ENCODE data around the gene ATP8B4.

Gene ATP8B4

GRCh38 chr15:49888323-49888693 lies 230.7 kb downstream of the ATP8B4 start:
- DNase-seq, result no peak

- DNase-seq, result no peak
Measured at GRCh38 chr15:49887659-49888322, 231.2 kb downstream of the ATP8B4 start.

- no peak for DNase-seq
Measured at GRCh38 chr15:49883121-49883520, 235.9 kb downstream of the ATP8B4 start.

GRCh38 chr15:49881866-49882265 lies 237.2 kb downstream of the ATP8B4 start:
- DNase-seq, result no peak

GRCh38 chr15:49881433-49881832 lies 237.6 kb downstream of the ATP8B4 start:
- DNase-seq, result no peak

GRCh38 chr15:49877873-49878521 lies 241.0 kb downstream of the ATP8B4 start:
- DNase-seq, result no peak

- no peak for DNase-seq
Measured at GRCh38 chr15:49877117-49877872, 241.7 kb downstream of the ATP8B4 start.

GRCh38 chr15:49876401-49877038 lies 242.5 kb downstream of the ATP8B4 start:
- DNase-seq, result no peak

GRCh38 chr15:49875392-49875791 lies 243.6 kb downstream of the ATP8B4 start:
- DNase-seq, result no peak

GRCh38 chr15:49870472-49870871 lies 248.6 kb downstream of the ATP8B4 start:
- no peak for DNase-seq

- no peak for DNase-seq
Measured at GRCh38 chr15:49868348-49868747, 250.7 kb downstream of the ATP8B4 start.

- DNase-seq, result no peak
Measured at GRCh38 chr15:49865925-49866757, 252.9 kb downstream of the ATP8B4 start.

- no peak for DNase-seq
Measured at GRCh38 chr15:49864251-49864650, 254.8 kb downstream of the ATP8B4 start.

- DNase-seq, result no peak
Measured at GRCh38 chr15:49863431-49864224, 255.4 kb downstream of the ATP8B4 start.

- no peak for DNase-seq
Measured at GRCh38 chr15:49860101-49860500, 258.9 kb downstream of the ATP8B4 start.

GRCh38 chr15:49857496-49858475 lies 261.2 kb downstream of the ATP8B4 start:
- no peak for DNase-seq

- DNase-seq, result no peak
Measured at GRCh38 chr15:49855917-49856637, 263.0 kb downstream of the ATP8B4 start.

GRCh38 chr15:49852756-49853155 lies 266.3 kb downstream of the ATP8B4 start:
- no peak for DNase-seq

GRCh38 chr15:49848807-49849206 lies 270.2 kb downstream of the ATP8B4 start:
- no peak for DNase-seq

- no peak for DNase-seq
Measured at GRCh38 chr15:49848282-49848724, 270.7 kb downstream of the ATP8B4 start.

All from activated naive CD4-positive, alpha-beta T cell treated with Interleukin-2 at 50 U/mL for 16 hours (primary cell).